Peyer's patch (tissue), 4 donors: ENCODE measurements around the gene BASP1. TPM values are rescaled to one million over a fixed set of nuclear protein-coding genes. Genes with fewer than 3 reads are reported as not detected.
"Not testable (repeated sequence)": the region's sequence is repeated elsewhere in the genome, so short reads cannot be mapped to it uniquely, and the experiment has no call there.

Source experiments
- DNase-seq, 3 donors: peaks; one replicate each; pipeline ENCODE4 v3.0.0-alpha.2; 2017 to 2019
- H3K27ac ChIP-seq, 4 donors: fragments of 200-600 bp; sonication (generic); one replicate each; pipeline ENCODE4 v1.5.1; 2016 to 2019
- H3K27me3 ChIP-seq, 2 donors: fragments of 200-600 bp; sonication (generic); one replicate each; pipeline ENCODE4 v1.5.1; 2019
- H3K36me3 ChIP-seq, 3 donors: fragments of 200-600 bp; sonication (generic); one replicate each; pipeline ENCODE4 v1.5.1; 2016 to 2019
- H3K4me1 ChIP-seq, 4 donors: fragments of 200-600 bp; sonication (generic); one replicate each; pipeline ENCODE4 v1.5.1; 2016 to 2019
- H3K4me3 ChIP-seq, 4 donors: fragments of 200-600 bp; sonication (generic); 1 replicate in 3 of 4; 2 replicates in 1 of 4; pipeline ENCODE4 v1.5.1; 2016 to 2019; ENCODE audit warnings: mild to moderate bottlenecking in 1 of 4
- H3K9me3 ChIP-seq, 4 donors: fragments of 200-600 bp; sonication (generic); one replicate each; pipeline ENCODE4 v1.5.1; 2016 to 2019; ENCODE audit warnings: mild to moderate bottlenecking in 1 of 4
- POLR2A ChIP-seq, 2 donors: fragments of 450-650 bp; IDR thresholded peaks; one replicate each; pipeline ENCODE4 v1.5.1; 2017; ENCODE audit warnings: antibody characterized with exemption in 2 of 2, mild to moderate bottlenecking in 2 of 2, moderate library complexity in 2 of 2
- total RNA-seq, 4 donors: library from RNA; depleted of rRNA; stranded (reverse); fragments of >200 nt; gene quantifications; one replicate each; pipeline ENCODE4 v1.1.0, GENCODE V29; 2016
- TF ChIP-seq, protein P1 (sequence below), 6 experiments: fragments of 450-650 bp in 4 of 6; fragments of 200-600 bp in 2 of 6; sonication (generic) in 1 of 6; IDR thresholded peaks; one replicate each; pipeline ENCODE4 v1.5.1; 2017 to 2019; ENCODE audit warnings: antibody characterized with exemption in 6 of 6, mild to moderate bottlenecking in 3 of 6, moderate library complexity in 1 of 6

The BASP1 gene
- total RNA-seq, 4 donors from 2014 or later = 6.7 to 39.6 (median 8.0) TPM; not detected in 1

DNA sequence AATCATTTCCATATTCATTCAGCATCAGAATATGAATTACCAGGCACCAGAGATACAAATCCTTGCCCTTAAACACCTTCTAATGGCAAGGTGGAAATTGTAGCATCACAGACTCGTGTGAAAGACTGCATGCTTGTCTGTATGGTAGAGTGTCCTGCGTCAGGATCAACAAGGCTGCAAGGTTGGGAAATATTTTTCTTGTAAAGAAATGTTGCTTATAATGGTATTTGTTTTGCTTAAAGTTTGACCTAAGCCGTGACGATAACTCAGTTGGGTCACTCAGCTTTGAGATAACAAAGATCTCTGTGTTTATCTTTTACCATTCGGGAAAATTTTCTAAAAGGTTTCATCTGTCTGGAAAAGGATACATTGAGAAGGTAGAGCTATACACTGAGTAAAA is 87.6 kb downstream of the BASP1 start:
- DNase-seq = no peak
- Histone ChIP-seq H3K27me3 (no peaks in the 10 kb centered on the region), H3K36me3 (no peaks in the 10 kb centered on the region), H3K4me3 (no peak overlapping the region), H3K27ac (no peak overlapping the region), H3K4me1 (no peaks in the 10 kb centered on the region), H3K9me3 (no peaks in the 10 kb centered on the region)
- TF ChIP-seq POLR2A (IDR thresholded peaks at IDR 0.05) = no peak
- TF ChIP-seq, protein P1, sequence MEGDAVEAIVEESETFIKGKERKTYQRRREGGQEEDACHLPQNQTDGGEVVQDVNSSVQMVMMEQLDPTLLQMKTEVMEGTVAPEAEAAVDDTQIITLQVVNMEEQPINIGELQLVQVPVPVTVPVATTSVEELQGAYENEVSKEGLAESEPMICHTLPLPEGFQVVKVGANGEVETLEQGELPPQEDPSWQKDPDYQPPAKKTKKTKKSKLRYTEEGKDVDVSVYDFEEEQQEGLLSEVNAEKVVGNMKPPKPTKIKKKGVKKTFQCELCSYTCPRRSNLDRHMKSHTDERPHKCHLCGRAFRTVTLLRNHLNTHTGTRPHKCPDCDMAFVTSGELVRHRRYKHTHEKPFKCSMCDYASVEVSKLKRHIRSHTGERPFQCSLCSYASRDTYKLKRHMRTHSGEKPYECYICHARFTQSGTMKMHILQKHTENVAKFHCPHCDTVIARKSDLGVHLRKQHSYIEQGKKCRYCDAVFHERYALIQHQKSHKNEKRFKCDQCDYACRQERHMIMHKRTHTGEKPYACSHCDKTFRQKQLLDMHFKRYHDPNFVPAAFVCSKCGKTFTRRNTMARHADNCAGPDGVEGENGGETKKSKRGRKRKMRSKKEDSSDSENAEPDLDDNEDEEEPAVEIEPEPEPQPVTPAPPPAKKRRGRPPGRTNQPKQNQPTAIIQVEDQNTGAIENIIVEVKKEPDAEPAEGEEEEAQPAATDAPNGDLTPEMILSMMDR (IDR thresholded peaks at IDR 0.05) = no peak

DNA sequence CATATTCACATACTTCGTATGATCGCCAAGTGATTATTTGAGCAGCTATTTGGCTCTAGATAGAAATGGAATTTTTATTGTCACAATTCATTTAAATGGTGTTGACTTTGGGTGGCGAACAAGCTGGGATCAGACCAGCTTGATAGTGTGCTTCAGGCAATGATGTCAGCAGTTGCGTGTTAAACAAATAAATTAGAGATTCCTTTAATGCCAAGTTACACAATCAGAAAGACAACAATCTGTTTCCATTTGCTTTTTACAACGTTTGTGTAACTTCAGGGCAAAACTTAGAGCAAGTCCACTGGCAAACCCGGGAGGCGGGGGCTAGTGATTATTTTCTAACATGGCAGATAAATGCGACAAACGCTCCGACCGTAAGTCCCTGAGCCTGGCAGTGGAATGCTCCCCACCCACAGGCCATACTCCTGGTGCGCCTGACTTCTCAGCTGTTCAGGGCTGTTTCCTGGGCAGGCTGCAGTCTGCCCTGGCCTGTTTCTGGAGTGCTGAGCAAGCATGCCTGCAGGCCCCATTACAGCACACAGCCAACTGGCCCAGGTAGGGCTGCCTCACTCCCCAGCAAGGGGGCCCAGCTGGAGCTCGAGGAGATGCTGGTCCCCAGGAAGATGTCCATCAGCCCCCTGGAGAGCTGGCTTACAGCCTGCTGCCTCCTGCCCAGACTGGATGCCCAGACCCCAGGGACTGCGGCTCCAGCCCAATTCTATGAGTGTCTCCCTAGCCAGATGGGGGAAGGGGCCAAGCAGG is 88.7 kb downstream of the BASP1 start:
- no peaks in the 10 kb centered on the region for H3K4me1 ChIP-seq
- no peaks in the 10 kb centered on the region for H3K27me3 ChIP-seq
- H3K9me3 ChIP-seq = no peaks in the 10 kb centered on the region
- DNase-seq = no peak
- no peak overlapping the region for H3K4me3 ChIP-seq
- TF ChIP-seq, protein P1 (IDR thresholded peaks at IDR 0.05) = no peak
- no peak for TF ChIP-seq POLR2A (IDR thresholded peaks at IDR 0.05)
- no peak overlapping the region for H3K27ac ChIP-seq
- H3K36me3 ChIP-seq = no peaks in the 10 kb centered on the region

DNA sequence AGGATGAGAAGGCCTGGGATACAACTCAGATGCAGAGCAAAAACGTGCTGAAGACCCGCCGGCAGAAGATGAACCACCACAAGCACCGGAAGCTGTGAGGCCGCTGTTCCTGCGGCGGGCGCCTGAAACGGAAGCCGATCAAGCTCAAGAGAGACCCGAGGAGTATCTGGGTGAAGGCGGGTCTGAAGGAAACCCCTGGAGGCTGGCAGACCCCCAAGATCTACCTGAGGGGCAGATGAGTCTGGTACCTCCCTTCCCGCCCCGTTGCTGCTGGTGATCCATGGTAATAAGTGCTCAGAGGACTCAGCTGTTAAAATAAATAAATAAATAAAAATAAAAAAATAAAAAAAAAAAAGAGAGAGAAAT is 89.3 kb downstream of the BASP1 start:
- H3K4me1 ChIP-seq = no peaks in the 10 kb centered on the region
- no peak for TF ChIP-seq POLR2A (IDR thresholded peaks at IDR 0.05)
- TF ChIP-seq, protein P1 (IDR thresholded peaks at IDR 0.05) = no peak
- H3K27ac ChIP-seq = no peak overlapping the region
- H3K27me3 ChIP-seq = no peaks in the 10 kb centered on the region
- no peak for DNase-seq
- H3K4me3 ChIP-seq = no peak overlapping the region
- no peaks in the 10 kb centered on the region for H3K36me3 ChIP-seq
- no peaks in the 10 kb centered on the region for H3K9me3 ChIP-seq

DNA sequence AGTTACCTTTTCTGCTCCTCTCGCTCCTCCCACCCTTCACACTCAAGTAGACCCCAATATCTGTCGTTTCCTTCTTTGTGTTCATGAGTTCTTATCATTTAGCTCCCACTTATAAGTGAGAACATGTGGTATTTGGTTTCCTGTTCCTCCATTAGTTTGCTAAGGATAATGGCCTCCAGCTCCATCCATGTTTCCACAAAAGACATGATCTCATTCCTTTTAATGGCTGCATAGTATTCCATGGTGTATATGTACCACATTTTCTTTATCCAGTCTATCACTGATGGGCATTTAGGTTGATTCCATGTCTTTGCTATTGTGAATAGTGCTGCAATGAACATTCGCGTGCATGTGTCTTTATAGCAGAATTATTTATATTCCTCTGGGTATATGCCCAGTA is 90.0 kb downstream of the BASP1 start:
- H3K9me3 ChIP-seq, H3K4me1 ChIP-seq, H3K27me3 ChIP-seq, H3K36me3 ChIP-seq, DNase-seq, H3K27ac ChIP-seq, H3K4me3 ChIP-seq: not testable (repeated sequence)

DNA sequence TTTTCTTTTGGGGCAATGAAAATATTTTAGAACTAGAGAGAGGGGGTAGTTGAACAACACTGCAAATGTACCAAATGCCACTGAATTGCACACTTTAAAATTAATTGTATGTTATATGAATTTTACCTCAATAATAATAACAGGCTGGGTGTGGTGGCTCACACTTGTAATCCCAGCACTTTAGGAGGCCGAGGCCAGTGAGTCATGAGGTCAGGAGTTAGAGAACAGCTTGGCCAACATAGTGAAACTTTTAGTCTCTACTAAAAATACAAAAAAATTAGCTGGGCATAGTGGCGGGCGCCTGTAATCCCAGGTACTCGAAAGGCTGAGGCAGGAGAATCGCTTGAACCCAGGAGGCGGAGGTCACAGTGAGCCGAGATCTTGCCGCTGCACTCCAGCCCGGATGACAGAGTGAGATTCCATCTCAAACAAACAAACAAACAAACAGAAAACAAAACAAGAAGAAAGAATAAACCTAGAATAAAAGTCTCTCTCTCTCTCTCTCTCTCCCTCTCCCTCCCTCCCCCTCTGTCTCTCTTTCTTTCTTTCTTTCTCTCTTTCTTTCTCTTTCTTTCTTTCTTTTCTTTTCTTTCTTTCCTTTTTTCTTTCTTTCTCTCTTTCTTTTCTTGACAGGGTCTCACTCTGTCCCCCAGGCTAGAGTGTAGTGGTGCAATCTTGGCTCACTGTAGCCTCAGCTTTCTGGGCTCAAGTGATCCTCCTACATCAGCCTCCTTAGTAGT is 91.1 kb downstream of the BASP1 start:
- Histone ChIP-seq H3K4me3 (no peak overlapping the region), H3K27ac (no peak overlapping the region), H3K9me3 (no peaks in the 10 kb centered on the region), H3K27me3 (no peaks in the 10 kb centered on the region), H3K4me1 (no peaks in the 10 kb centered on the region), H3K36me3 (no peaks in the 10 kb centered on the region)
- no peak for DNase-seq
- TF ChIP-seq POLR2A (IDR thresholded peaks at IDR 0.05) = no peak
- TF ChIP-seq, protein P1 (IDR thresholded peaks at IDR 0.05) = no peak

DNA sequence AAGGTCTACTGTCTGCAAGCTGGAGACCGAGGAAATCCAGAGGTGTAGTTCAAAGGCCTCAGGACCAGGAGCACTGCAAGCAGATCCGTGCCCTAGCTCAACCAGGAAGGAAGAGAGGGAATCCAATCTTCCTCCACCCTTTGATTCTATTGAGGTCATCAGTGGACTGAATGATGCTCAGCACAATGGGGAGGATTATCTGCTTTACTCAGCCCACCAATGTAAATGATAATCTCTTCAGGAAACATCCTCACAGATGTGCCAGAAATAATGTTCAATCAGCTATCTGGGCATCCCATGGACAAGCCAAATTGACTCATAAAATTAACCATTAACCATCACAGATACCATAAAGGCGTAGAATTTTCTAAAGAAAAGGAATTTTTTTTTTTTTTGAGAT is 92.0 kb downstream of the BASP1 start:
- Histone ChIP-seq H3K36me3 (no peaks in the 10 kb centered on the region), H3K4me1 (no peaks in the 10 kb centered on the region), H3K9me3 (no peaks in the 10 kb centered on the region), H3K27me3 (no peaks in the 10 kb centered on the region), H3K27ac (no peak overlapping the region), H3K4me3 (no peak overlapping the region)
- TF ChIP-seq POLR2A (IDR thresholded peaks at IDR 0.05) = no peak
- TF ChIP-seq, protein P1 (IDR thresholded peaks at IDR 0.05) = no peak
- DNase-seq = no peak

DNA sequence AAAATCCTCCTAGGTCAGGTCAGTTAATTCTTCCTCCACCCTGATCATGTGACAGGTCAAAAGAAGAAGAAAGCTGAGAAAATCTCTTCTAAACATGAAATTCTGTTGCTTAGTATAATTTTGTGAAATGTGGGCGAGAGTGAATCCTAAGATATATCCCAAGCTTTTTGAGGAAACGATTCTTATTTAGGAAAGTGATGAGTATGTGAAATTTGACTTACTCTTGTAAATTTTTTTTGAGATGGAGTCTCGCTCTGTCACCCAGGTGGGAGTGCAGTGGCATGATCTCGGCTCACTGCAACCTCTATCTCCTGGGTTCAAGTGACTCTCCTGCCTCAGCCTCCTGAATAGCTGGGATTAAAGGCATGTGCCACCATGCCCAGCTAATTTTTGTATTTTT is 93.1 kb downstream of the BASP1 start:
- not testable (repeated sequence) for DNase-seq, H3K36me3 ChIP-seq, H3K27ac ChIP-seq, H3K4me3 ChIP-seq, H3K27me3 ChIP-seq, H3K4me1 ChIP-seq, H3K9me3 ChIP-seq

DNA sequence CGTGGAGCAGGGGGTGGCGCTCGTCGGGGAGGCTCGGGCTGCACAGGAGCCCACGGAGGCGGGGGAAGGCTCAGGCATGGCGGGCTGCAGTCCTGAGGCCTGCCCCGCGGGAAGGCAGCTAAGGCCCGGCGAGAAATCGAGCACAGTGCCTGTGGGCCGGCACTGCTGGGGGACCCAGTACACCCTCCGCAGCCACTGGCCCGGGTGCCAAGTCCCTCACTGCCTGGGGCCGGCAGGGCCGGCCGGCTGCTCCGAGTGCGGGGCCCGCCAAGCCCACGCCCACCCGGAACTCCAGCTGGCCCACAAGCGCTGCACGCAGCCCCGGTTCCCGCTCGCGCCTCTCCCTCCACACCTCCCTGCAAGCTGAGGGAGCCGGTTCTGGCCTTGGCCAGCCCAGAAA is 94.4 kb downstream of the BASP1 start:
- not testable (repeated sequence) for H3K27me3 ChIP-seq, H3K4me3 ChIP-seq, H3K27ac ChIP-seq, H3K4me1 ChIP-seq, H3K9me3 ChIP-seq, H3K36me3 ChIP-seq, DNase-seq
